ENCODE data around the gene MYO1B. TPM values are rescaled to one million over a fixed set of nuclear protein-coding genes. Genes with fewer than 3 reads are reported as not detected.

The MYO1B gene
- total RNA-seq, 4 donors from 2014 or later = 16.9 to 43.8 (median 32.9) TPM

DNA sequence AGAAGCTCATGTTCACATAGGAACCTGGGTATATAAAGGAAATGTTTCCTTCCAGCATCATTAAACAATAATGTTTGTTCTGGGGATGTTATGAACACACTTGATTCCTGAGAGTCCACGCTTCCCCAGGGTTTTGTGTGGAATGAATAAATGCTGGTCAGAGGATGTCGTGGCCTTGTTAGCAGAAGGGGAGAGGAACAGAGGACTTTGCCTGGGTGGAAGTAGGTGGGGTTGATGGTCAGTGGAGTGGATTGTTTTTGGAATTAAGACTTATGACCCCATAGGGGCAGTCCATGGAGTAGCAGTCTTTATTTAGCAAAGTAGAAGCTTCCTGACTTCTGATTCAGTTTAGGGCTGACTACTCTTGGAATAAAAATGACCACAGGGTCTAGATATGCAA is 139.6 kb downstream of the MYO1B start:
- 70 to 82% methylated on average over 2 of the region's 2 CpGs for WGBS, 2 donors
- Histone ChIP-seq H3K4me3 (replicated peaks in 1 of 3) (no peak overlapping the region), H3K4me1 (no peaks in the 10 kb centered on the region), H3K36me3 (no peaks in the 10 kb centered on the region), H3K27me3 (no peaks in the 10 kb centered on the region), H3K9me3 (no peaks in the 10 kb centered on the region), H3K27ac (no peak overlapping the region)
- no peak for DNase-seq
- TF ChIP-seq, protein P1, sequence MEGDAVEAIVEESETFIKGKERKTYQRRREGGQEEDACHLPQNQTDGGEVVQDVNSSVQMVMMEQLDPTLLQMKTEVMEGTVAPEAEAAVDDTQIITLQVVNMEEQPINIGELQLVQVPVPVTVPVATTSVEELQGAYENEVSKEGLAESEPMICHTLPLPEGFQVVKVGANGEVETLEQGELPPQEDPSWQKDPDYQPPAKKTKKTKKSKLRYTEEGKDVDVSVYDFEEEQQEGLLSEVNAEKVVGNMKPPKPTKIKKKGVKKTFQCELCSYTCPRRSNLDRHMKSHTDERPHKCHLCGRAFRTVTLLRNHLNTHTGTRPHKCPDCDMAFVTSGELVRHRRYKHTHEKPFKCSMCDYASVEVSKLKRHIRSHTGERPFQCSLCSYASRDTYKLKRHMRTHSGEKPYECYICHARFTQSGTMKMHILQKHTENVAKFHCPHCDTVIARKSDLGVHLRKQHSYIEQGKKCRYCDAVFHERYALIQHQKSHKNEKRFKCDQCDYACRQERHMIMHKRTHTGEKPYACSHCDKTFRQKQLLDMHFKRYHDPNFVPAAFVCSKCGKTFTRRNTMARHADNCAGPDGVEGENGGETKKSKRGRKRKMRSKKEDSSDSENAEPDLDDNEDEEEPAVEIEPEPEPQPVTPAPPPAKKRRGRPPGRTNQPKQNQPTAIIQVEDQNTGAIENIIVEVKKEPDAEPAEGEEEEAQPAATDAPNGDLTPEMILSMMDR (IDR thresholded peaks at IDR 0.05) = no peak
- TF ChIP-seq POLR2A (IDR thresholded peaks at IDR 0.05) = no peak
- intact Hi-C loops (cut with DNase I) = no loop called here

DNA sequence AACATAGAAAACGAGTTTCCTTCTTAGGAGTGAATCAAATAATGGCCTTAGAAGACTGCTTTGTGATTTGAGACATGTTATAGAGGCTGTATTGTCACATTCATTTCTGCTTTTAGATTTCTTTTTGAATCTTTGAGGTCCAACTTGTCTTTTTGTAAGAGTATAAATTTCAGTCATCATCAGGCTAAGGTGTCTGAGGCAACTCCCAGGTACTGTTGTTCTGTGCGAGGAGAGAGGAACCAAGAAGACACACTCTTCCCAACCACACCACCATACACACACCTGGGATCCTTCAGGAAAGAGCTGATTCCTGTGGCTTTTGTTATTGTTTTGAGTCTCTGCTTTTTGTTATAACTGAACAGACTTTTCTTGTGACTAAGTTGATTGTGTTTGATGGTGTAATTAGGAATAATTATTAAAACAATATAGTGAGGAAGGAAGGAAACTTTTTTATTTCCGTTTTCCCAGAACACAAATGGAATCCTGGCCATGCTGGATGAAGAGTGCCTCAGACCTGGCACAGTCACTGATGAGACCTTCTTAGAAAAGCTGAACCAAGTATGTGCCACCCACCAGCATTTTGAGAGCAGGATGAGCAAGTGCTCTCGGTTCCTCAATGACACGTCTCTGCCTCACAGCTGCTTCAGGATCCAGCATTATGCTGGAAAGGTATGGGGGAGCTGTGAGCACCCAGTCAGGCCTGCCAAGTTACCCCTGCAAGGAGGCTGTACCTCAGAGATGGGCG is 140.4 kb downstream of the MYO1B start:
- Histone ChIP-seq H3K36me3 (no peaks in the 10 kb centered on the region), H3K9me3 (no peaks in the 10 kb centered on the region), H3K27me3 (no peaks in the 10 kb centered on the region), H3K27ac (peak overlapping the region in 1 of 3 donors; percentile 32), H3K4me3 (replicated peaks in 1 of 3) (no peak overlapping the region), H3K4me1 (no peaks in the 10 kb centered on the region)
- DNase-seq = no peak
- intact Hi-C loops (cut with DNase I) = no loop called here
- WGBS, 2 donors = 78 to 87% methylated on average over 6 of the region's 6 CpGs
- TF ChIP-seq, protein P1 (IDR thresholded peaks at IDR 0.05) = no peak
- no peak for TF ChIP-seq POLR2A (IDR thresholded peaks at IDR 0.05)

DNA sequence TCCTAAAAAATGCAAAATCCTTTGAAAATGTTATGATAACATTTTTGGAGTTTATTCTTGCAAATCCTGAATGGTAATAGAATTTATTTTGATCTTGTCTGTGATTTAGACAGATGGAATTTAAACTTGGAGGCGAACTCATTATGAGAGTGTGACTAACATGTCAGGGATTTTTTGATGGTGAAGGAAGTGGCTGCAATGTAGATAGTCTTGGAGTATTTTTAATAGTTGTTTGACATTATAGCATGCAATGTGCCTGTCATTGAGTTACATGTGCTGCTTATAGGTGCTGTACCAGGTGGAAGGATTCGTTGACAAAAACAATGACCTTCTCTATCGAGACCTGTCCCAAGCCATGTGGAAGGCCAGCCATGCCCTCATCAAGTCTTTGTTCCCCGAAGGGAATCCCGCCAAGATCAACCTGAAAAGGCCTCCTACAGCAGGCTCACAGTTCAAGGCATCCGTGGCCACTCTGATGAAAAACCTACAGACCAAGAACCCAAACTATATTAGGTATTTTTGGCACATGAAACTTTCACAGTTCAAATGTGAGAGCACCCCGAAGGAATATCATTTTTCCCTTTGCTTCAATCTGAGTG is 141.8 kb downstream of the MYO1B start:
- H3K27me3 ChIP-seq = no peaks in the 10 kb centered on the region
- DNase-seq = no peak
- no peak for TF ChIP-seq POLR2A (IDR thresholded peaks at IDR 0.05)
- TF ChIP-seq, protein P1 (IDR thresholded peaks at IDR 0.05) = no peak
- H3K27ac ChIP-seq = no peak overlapping the region
- no peaks in the 10 kb centered on the region for H3K4me1 ChIP-seq
- H3K36me3 ChIP-seq = no peaks in the 10 kb centered on the region
- no peak overlapping the region for H3K4me3 ChIP-seq (replicated peaks in 1 of 3)
- no peaks in the 10 kb centered on the region for H3K9me3 ChIP-seq
- WGBS, 2 donors = 94 to 96% methylated on average over 7 of the region's 7 CpGs
- intact Hi-C loops (cut with DNase I) = no loop called here

DNA sequence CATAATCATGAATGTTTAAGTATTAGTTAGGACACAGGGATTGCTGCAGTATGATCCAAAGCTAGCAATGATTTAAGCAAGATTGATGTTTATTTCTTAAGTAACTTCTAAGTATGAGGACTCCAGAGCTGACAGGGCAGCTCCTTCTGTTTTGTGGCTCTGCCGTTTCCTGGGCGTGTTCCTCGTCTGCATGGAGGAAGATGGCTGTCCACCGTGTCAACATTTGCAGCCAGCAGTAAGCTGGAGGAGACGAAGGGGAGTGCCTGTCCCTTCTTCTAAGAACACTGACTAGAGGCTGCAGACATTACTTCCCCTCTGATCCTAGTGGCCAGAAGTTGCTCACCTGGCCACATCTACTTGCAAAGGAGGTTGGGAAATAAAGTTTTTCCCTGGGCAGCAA is 144.1 kb downstream of the MYO1B start:
- Histone ChIP-seq H3K4me3 (replicated peaks in 1 of 3) (no peak overlapping the region), H3K36me3 (peaks cover 0 to 6% of the 10 kb centered on the region in 2 donors), H3K27me3 (no peaks in the 10 kb centered on the region), H3K27ac (no peak overlapping the region), H3K4me1 (no peaks in the 10 kb centered on the region), H3K9me3 (no peaks in the 10 kb centered on the region)
- no peak for DNase-seq
- TF ChIP-seq, protein P1 (IDR thresholded peaks at IDR 0.05) = no peak
- no peak for TF ChIP-seq POLR2A (IDR thresholded peaks at IDR 0.05)
- intact Hi-C loops (cut with DNase I) = no loop called here
- WGBS, 2 donors = 90 to 94% methylated on average over 5 of the region's 5 CpGs

DNA sequence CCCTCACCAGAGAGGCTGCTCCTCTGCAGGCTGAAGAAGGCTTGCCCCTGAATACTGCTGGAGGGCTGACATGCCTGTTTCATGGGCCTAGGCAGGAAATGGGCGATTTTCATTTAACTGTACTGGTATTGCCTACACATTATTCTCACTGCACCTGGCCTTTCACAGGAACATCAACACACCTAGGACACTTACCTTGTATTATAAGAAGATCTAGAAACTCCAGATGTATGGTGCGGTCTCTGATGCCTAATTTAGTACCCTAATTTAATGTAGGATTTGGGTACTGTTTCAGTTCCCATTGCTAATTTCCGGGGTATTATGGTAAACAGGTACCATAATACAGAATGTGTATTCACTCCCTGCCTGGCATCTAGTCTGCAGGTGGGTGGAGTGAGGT is 146.0 kb downstream of the MYO1B start:
- H3K27ac ChIP-seq = no peak overlapping the region
- 95 to 100% methylated on average over 3 of the region's 3 CpGs for WGBS, 2 donors
- DNase-seq = no peak
- H3K27me3 ChIP-seq = no peaks in the 10 kb centered on the region
- no peaks in the 10 kb centered on the region for H3K4me1 ChIP-seq
- TF ChIP-seq, protein P1 (IDR thresholded peaks at IDR 0.05) = no peak
- TF ChIP-seq POLR2A (IDR thresholded peaks at IDR 0.05) = no peak
- peaks cover 0 to 6% of the 10 kb centered on the region in 2 donors for H3K36me3 ChIP-seq
- intact Hi-C loops (cut with DNase I) = no loop called here
- no peak overlapping the region for H3K4me3 ChIP-seq (replicated peaks in 1 of 3)
- H3K9me3 ChIP-seq = no peaks in the 10 kb centered on the region
